ENCODE data around the gene ZNF324B.
"Not testable (repeated sequence)": the region's sequence is repeated elsewhere in the genome, so short reads cannot be mapped to it uniquely, and the experiment has no call there.

Gene ZNF324B

DNA sequence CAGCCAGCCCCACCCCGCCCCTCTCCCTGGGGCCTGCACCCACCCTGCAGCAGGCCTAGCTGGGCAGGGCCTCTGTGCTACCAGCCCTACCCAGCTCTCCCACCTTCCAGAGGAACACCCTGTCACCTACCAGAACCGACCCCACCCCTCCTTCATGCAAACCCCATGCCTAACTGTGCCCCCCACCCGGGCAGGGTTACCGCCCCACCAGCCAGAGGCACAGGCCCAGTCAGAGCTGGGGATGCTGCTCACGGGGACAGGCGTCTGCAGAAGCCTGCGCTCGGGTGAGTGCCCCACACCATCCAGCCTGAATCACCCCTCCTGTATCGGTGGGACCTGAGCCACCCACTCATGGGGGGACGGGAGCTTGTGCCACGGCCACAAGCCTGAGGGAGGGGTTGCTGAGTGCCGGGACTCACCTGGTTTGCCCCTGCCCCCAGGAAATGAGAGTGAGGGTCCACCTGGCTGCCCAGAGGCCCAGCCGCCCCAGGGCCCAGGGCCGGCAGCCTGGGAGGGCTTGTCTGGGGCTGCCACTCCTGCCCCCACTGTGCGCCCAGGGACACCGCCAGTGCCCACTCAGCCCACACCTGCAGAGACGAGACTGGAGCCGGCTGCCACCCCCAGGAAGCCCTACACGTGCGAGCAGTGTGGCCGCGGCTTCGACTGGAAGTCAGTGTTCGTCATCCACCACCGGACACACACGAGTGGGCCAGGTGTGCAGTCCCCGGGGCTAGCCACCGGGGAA lies 28.5 kb downstream of the ZNF324B start:
- DNase-seq (ENCODE audit: low read depth, low spot score) = no peak

DNA sequence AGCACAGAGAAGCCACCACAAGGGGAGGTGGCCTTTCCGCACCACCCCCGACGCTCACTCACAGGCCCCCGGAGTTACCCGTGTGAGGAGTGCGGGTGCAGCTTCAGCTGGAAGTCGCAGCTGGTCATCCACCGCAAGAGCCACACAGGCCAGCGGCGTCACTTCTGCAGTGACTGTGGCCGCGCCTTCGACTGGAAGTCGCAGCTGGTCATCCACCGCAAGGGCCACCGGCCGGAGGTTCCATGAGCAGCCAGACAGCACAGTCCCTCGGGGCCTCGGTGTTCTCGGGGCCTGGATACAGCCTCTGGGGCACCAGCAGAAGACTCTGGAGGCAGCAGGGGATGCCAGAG lies 29.0 kb downstream of the ZNF324B start:
- DNase-seq (ENCODE audit: low read depth, low spot score) = no peak

DNA sequence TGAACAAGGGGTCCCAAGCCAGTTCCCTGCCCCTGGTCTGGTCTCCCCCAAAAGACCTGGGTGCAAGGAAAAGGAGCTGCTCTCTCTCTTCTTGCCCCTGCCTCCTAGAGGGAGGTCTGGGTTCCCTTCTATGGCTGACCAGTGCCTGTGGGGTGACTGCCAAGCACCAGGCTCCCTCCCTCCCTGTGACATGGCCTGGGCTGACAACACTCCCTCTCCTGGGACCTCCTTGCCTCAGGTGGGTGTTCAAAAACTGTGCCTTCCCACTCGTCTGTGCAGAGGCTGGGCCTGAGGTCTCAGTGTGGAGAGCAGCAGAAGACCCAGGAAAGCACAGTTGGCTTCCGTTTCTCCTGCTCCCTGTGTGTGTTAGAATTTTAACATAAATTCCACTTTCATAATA lies 29.4 kb downstream of the ZNF324B start:
- DNase-seq (ENCODE audit: low read depth, low spot score) = no peak

DNA sequence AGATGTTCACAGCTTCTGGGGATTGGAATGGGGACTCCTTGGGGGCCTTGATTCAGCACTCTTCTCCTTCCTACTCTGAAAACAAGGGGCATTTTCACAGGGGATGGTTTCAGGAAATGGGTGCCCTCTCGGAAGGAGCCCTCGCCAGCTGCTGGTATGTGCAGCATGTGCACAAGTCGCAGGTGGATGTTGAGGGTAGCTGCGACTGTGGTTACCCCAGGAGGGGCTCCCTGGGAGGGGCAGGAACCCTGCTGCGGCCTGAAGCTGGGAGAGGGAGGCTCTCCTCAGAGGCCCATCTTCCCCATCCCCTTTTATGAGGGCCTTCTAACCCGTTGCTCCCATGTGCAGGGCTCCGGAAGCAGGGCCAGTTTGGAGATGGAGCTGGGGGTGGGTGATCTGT lies 30.9 kb downstream of the ZNF324B start:
- no peak for DNase-seq (ENCODE audit: low read depth, low spot score)

DNA sequence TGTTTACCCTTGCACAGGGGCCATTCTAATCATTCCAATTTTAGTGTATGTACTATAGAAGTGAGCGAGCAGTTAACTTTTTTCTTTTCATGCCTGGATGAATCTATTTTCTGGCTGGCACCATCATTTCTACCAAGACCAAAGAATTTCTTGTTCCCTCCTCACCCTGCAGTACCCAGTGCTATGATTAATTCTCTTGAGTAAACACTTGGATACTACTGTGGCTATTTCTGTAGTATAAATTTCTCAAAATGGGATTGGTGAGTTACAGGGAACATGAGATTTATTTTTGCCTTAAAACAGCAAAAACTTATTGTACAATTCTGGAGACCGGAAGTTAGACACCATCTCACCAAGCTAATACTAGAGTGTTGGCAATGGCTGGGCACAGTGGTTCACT lies 32.4 kb downstream of the ZNF324B start:
- DNase-seq (ENCODE audit: low read depth, low spot score) = no peak

DNA sequence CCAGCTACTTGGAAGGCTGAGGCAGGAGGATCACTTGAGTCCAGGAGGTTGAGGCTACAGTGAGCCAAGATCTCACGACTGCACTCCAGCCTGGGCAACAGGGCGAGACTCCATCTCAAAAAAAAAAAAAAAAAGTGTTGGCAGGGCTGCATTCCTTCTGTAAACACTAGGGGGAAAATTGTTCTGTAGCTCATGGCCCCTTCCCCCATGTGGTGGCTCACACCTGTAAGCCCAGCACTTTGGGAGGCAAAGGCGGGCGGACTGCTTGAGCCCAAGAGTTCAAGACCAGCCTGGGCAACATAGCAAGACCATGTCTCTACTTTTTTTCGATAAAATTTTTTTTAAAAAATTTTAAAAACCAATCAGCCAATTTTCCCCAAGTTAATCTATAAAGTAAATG lies 32.9 kb downstream of the ZNF324B start:
- not testable (repeated sequence) for DNase-seq (ENCODE audit: low read depth, low spot score)

DNA sequence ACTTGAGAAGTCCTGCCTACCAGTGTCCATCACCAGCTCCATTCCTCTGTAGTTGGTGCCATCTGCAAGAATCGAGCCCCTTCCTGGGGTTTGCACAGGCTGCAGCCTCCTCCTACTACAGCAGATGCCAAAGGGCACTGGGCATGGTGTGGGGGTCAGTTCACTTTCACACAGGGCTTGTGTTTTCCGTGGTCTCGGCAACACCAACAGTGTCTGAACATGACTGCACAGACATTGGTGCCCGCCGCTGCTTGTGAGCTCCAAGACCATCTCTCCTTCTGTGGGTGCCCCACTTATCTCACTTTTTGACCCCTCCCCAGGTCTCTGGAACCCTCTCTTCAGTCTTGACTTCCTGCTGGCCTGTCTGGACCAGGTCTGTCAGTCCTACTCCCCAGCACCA lies 40.0 kb downstream of the ZNF324B start:
- DNase-seq (ENCODE audit: low read depth, low spot score) = no peak

DNA sequence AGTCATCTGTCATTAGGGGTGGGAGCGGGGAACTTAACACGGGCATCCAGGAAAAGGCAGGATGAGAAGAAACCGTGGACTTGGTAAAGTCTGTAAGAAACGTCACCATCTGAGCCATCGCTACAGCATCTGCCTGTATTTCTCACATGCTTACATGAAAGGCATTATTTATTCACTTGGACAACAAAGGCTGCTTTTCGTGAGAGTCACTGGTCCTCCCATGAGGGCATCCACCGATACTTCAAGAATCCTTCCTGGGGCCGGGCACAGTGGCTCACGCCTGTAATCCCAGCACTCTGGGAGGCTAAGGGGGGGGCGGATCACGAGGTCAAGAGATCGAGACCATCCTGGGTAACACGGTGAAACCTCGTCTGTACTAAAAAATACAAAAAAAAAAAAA lies 40.8 kb downstream of the ZNF324B start:
- DNase-seq (ENCODE audit: low read depth, low spot score) = no peak

DNA sequence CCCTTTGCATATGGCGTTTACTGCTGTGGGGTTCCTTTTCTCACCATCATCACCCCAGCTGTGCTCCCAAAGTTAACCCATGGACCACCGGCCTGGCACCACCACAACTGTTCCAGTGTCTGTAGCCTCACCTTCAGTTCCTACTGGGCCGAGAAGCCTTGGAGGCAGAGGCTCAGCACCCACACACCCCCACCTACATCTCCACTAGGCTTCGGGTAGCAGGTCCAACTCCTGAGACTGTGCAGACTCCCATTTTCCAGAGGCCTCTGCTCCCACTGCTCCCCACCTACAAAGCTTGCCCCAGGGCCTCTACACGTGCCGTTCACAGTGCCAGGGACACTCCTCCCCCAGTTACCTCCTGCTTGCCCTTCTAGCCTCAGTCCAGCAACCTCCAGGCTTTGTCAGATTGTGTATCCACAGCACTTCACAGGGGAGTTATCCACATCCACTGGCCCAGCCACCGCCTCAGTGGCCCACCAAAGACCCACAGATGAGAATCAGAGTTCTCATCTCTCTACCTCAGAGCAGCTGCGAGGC lies 46.3 kb downstream of the ZNF324B start:
- DNase-seq (ENCODE audit: low read depth, low spot score) = no peak

DNA sequence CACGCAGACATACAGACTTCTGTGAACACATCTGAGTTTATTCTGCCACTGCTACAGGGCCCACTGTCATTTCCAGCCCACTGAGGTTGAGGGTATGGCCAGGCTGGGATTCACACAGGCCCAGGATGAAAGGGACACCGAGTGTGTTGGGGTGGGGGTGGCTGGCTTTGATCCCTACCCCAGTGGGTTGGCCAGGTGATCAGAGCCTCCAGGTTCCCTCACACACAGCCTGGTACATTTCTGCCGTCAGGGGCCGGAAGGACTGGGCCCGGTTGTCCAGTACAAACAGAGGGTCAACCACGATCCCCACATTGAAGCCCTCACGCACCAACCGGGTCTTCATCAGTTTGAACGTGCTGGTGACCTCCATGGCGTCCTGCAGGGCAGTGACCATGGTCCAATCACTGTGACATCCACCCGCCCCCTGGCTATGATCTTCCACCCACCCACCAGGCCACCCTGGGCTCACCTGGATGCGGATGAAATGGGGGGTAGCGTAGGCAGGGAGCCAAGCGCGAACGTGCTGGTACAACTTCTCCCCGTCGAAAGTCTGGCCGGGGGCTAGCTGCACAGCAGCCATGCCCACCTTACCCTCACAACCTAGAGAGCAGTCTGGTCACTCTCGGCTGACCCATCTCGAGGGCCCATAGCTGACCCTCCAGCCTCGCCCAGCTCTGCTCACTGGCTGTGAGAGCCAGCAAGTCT lies 47.0 kb downstream of the ZNF324B start:
- no peak for DNase-seq (ENCODE audit: low read depth, low spot score)

DNA sequence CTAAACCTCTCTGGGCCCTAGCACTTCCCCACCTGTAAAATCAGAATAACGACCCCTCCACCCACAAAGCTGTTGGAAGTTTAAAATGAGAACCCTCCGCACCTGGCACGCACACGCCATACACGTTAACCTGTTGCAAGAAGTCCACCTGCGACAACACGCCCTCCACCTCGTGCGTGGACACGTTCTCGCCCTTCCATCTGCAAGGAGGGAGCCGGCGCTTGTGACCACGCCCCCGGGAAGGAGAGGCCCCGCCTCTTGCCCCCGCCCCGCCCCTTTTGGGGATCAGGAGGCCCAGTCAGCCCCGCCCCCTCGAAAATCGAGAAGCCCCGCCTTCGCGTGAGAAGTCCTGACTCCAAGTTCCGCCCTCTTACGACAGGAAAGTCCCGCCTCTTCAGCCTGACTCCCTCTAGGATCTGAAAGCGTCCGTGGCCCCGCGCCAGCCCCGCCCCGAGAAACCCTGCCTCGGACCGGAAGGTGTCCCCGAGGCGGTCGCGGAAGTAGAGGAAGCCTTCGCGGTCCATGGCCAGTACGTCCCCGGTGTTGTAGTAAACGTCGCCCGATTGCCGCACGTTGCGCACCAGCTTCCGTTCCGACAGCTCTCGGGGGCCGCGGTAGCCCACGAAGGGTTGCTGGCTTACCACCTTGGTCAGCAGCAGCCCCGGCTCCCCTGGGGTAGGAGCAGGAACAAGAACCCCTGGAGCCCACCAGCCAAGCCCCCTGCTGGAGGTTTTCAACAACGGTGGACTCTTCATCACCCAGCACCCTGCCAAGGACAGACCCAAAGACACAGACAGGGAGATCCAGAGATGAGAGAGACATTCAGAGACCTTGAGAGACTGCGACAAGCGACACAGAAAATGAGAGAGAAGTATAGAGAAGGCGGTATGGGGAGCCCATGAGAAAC lies 47.9 kb downstream of the ZNF324B start:
- peak; percentile 93 for DNase-seq (ENCODE audit: low read depth, low spot score)

DNA sequence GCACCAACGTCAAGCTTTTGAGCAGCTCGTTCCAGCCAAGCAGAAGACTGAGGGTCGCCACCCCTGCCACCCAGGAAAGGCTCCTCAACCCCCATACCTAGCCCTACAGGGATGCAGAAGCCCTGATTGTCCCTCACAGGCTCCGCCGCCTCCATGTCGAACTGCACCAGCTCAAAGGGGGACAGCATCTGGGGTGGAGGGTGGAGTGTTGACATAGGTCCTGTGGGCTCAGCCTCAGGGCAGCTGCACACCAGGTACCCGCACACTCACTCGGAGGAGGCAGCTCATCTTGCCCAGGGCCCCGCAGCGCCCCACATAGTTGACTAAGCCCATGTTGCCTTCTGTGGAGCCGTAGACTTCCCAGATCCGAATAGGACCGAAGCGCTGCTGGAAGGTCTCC lies 48.8 kb downstream of the ZNF324B start:
- DNase-seq (ENCODE audit: low read depth, low spot score) = no peak
